ENCODE results near the gene RNF175.

DNA sequence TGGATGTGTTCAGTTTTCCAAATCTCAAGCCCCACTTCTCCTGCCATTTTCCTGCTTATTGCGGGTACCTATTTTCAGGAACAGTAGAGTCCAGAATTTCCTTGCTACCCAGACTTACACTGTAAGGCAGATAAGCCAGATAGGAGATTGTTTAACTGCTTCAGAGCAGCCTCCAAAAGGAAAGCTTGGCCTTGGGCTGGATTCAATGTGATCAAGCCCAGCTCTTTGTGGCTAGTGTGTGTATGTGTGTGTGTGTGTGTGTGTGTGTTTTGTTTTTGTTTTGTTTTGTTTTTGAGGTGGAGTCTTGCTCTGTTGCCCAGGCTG is 34.0 kb downstream of the RNF175 start:
- TF ChIP-seq POLR2A (IDR thresholded peaks at IDR 0.05), result no peak
- TF ChIP-seq, protein P1, sequence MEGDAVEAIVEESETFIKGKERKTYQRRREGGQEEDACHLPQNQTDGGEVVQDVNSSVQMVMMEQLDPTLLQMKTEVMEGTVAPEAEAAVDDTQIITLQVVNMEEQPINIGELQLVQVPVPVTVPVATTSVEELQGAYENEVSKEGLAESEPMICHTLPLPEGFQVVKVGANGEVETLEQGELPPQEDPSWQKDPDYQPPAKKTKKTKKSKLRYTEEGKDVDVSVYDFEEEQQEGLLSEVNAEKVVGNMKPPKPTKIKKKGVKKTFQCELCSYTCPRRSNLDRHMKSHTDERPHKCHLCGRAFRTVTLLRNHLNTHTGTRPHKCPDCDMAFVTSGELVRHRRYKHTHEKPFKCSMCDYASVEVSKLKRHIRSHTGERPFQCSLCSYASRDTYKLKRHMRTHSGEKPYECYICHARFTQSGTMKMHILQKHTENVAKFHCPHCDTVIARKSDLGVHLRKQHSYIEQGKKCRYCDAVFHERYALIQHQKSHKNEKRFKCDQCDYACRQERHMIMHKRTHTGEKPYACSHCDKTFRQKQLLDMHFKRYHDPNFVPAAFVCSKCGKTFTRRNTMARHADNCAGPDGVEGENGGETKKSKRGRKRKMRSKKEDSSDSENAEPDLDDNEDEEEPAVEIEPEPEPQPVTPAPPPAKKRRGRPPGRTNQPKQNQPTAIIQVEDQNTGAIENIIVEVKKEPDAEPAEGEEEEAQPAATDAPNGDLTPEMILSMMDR (IDR thresholded peaks at IDR 0.05), result no peak

Data from adrenal gland (tissue), 5 donors.